Ishikawa (cell line): Measurements from ENCODE around the gene RCAN2.

ENCODE experiments used
- CEBPB ChIP-seq: IDR thresholded peaks from 2 replicates; pipeline ENCODE4 v1.6.1; 2012
- EP300 ChIP-seq: IDR thresholded peaks from 2 replicates; pipeline ENCODE4 v1.6.1; 2012; ENCODE audit warnings: borderline replicate concordance
- REST ChIP-seq: IDR thresholded peaks from 2 replicates; pipeline ENCODE4 v1.6.1; 2012; ENCODE audit warnings: low read depth, mild to moderate bottlenecking
- TCF12 ChIP-seq: IDR thresholded peaks from 2 replicates; pipeline ENCODE4 v1.6.1; 2012; ENCODE audit warnings: low read depth

GRCh38 chr6:46271728-46272127 is 219.5 kb downstream of the RCAN2 start:
- TF ChIP-seq TCF12 (no peak), REST (no peak), CEBPB (no peak), EP300 (no peak)
